Small intestine (tissue), 16 donors: Measurements from ENCODE around the gene MAN2A1. TPM values are rescaled to one million over a fixed set of nuclear protein-coding genes. Genes with fewer than 3 reads are reported as not detected.
A peak's percentile ranks its signal among the peaks of the same experiment; 100 is the strongest.

Source experiments
- DNase-seq, 2 donors: peaks; one replicate each; pipeline versions ENCODE4 v3.0.0 to v3.0.0-alpha.2; 2013
- FAIRE-seq: peaks from 2 replicates; lab custom pipeline; 2012; peaks lifted over from hg19 to GRCh38; lab: Jason Lieb, UNC
- H3K27ac ChIP-seq, 3 donors: one replicate each; pipeline ENCODE4 v1.5.1; 2013; ENCODE audit warnings: low read length in 2 of 3, mild to moderate bottlenecking in 2 of 3, control low read depth in 1 of 3, inconsistent platforms in 1 of 3, low read depth in 1 of 3, moderate library complexity in 1 of 3
- H3K27me3 ChIP-seq, 3 donors: one replicate each; pipeline ENCODE4 v1.6.1; 2013; ENCODE audit warnings: low read length in 3 of 3, inconsistent platforms in 1 of 3; ENCODE audit not compliant: control insufficient read depth in 3 of 3, insufficient read depth in 3 of 3
- H3K36me3 ChIP-seq, 3 donors: one replicate each; pipeline ENCODE4 v1.6.1; 2013; ENCODE audit warnings: low read length in 3 of 3, inconsistent platforms in 1 of 3, low read depth in 1 of 3, mild to moderate bottlenecking in 1 of 3, moderate library complexity in 1 of 3; ENCODE audit not compliant: control insufficient read depth in 3 of 3, insufficient read depth in 2 of 3
- H3K4me1 ChIP-seq, 3 donors: one replicate each; pipeline ENCODE4 v1.6.1; 2013; ENCODE audit warnings: low read length in 2 of 3, inconsistent platforms in 1 of 3, low read depth in 1 of 3, mild to moderate bottlenecking in 1 of 3, moderate library complexity in 1 of 3; ENCODE audit not compliant: control insufficient read depth in 3 of 3, insufficient read depth in 2 of 3
- H3K4me3 ChIP-seq, 3 donors: one replicate each; pipeline ENCODE4 v1.5.1; 2013; ENCODE audit warnings: low read length in 3 of 3, control low read depth in 1 of 3, inconsistent platforms in 1 of 3, low read depth in 1 of 3, mild to moderate bottlenecking in 1 of 3, moderate library complexity in 1 of 3
- H3K9me3 ChIP-seq, 2 donors: one replicate each; pipeline ENCODE4 v1.6.1; 2013; ENCODE audit warnings: low read depth in 1 of 2, low read length in 1 of 2; ENCODE audit not compliant: control insufficient read depth in 2 of 2, insufficient read depth in 1 of 2
- WGBS, 3 donors: extraction: QIAGEN DNeasy Blood & Tissue Kit; methylation state at CpG; one replicate each; pipeline ENCODE4 v1.1.7; 2013; 5-methylcytosine and 5-hydroxymethylcytosine counted together
- long read RNA-seq, 10 donors: transcript quantifications; one replicate each; lab custom pipeline, GENCODE V29; 2026
- polyA plus RNA-seq, 4 donors: library from polyadenylated mRNA; stranded (reverse) in 3 of 4; unstranded in 1 of 4; fragments of 200-250 nt in 3 of 4; fragments of 120-200 nt in 1 of 4; gene quantifications; one replicate each; pipeline versions ENCODE4 v1.2.1 to v1.2.3, GENCODE V29; 2013
- donor health status: healthy with polysubstance abuse.
- donor health status: control.
- donor health status: control.
- donor health status: Bipolar disorder and iron deficiency.
- donor health status: healthy.

MAN2A1 gene
- polyA plus RNA-seq: 100 to 1,000 TPM in 1 of 4 donors, 10 to 100 TPM in 3; 16.3 to 106 (median 21.7) TPM
- long read RNA-seq, donor 1, full-length matches to known transcripts: 13 of 76 reads
- long read RNA-seq, donor 1, partial matches to known transcripts: 63 of 76 reads
- long read RNA-seq, donor 1, other reads (novel, unspliced or antisense): 0 of 76 reads
- long read RNA-seq, donor 2, full-length matches to known transcripts: 6 of 6 reads
- long read RNA-seq, donor 2, partial matches to known transcripts: 0 of 6 reads
- long read RNA-seq, donor 2, other reads (novel, unspliced or antisense): 0 of 6 reads
- long read RNA-seq, donor 3, full-length matches to known transcripts: 6 of 18 reads
- long read RNA-seq, donor 3, partial matches to known transcripts: 12 of 18 reads
- long read RNA-seq, donor 3, other reads (novel, unspliced or antisense): 0 of 18 reads
- long read RNA-seq, donor 4: 0 reads
- long read RNA-seq, donor 5, partial matches to known transcripts: 0 of 1 reads
- long read RNA-seq, donor 5, other reads (novel, unspliced or antisense): 0 of 1 reads
- long read RNA-seq, donor 6, full-length matches to known transcripts: 7 of 7 reads
- long read RNA-seq, donor 6, partial matches to known transcripts: 0 of 7 reads
- long read RNA-seq, donor 6, other reads (novel, unspliced or antisense): 0 of 7 reads
- long read RNA-seq, donor 7, full-length matches to known transcripts: 1 of 1 reads
- long read RNA-seq, donor 7, partial matches to known transcripts: 0 of 1 reads
- long read RNA-seq, donor 7, other reads (novel, unspliced or antisense): 0 of 1 reads
- long read RNA-seq, donor 8: 0 reads
- long read RNA-seq, donor 9, full-length matches to known transcripts: 3 of 3 reads
- long read RNA-seq, donor 9, partial matches to known transcripts: 0 of 3 reads
- long read RNA-seq, donor 9, other reads (novel, unspliced or antisense): 0 of 3 reads
- long read RNA-seq, donor 10, full-length matches to known transcripts: 10 of 19 reads
- long read RNA-seq, donor 10, partial matches to known transcripts: 9 of 19 reads
- long read RNA-seq, donor 10, other reads (novel, unspliced or antisense): 0 of 19 reads

- 0% methylated on average over 22 to 58 of the region's 58 CpGs for WGBS, 3 donors
- Histone ChIP-seq H3K4me3 (peak within 1 kb of the TSS; percentile 91 to 97 (median 93)), H3K4me1 (peaks cover 9 to 20% (median 15%) of the 10 kb centered on the region in 3 donors), H3K9me3 (peaks cover 0 to 12% of the 10 kb centered on the region in 2 donors), H3K27ac (peak within 1 kb of the TSS; percentile 91 to 99 (median 99)), H3K27me3 (no peaks in the 10 kb centered on the region), H3K36me3 (no peaks in the 10 kb centered on the region)
- DNase-seq (peak; percentile 87 to 92), FAIRE-seq (no peak)
Observed at GRCh38 chr5:109689740-109690241, at the start of gene MAN2A1. Gene MAN2A1 (plus strand): TSS chr5:109689927. CDS start chr5:109690418, 491 bp downstream.

- no peaks in the 10 kb centered on the region for H3K36me3 ChIP-seq
- H3K4me1 ChIP-seq: no peaks in the 10 kb centered on the region
- no peak for DNase-seq
- H3K27me3 ChIP-seq: no peaks in the 10 kb centered on the region
- H3K27ac ChIP-seq: no peak overlapping the region
- WGBS, 3 donors: 86 to 90% (median 87%) methylated on average over 4 of the region's 4 CpGs
- no peaks in the 10 kb centered on the region for H3K9me3 ChIP-seq
- H3K4me3 ChIP-seq: no peak overlapping the region
- FAIRE-seq: no peak
Observed at GRCh38 chr5:109640976-109641375, 48.8 kb upstream of the MAN2A1 start.

- Histone ChIP-seq H3K4me1 (no peaks in the 10 kb centered on the region), H3K4me3 (no peak overlapping the region), H3K27ac (no peak overlapping the region), H3K36me3 (no peaks in the 10 kb centered on the region), H3K27me3 (no peaks in the 10 kb centered on the region), H3K9me3 (no peaks in the 10 kb centered on the region)
- 87 to 88% (median 87%) methylated on average over 4 of the region's 4 CpGs for WGBS, 3 donors
- DNase-seq: no peak
- no peak for FAIRE-seq
Observed at GRCh38 chr5:109643791-109644350, 45.9 kb upstream of the MAN2A1 start.

GRCh38 chr5:109644829-109645228 lies 44.9 kb upstream of the MAN2A1 start:
- H3K27me3 ChIP-seq: no peaks in the 10 kb centered on the region
- FAIRE-seq (no peak), DNase-seq (no peak)
- WGBS, 3 donors: 78 to 90% (median 82%) methylated on average over 7 of the region's 7 CpGs
- H3K27ac ChIP-seq: no peak overlapping the region
- no peaks in the 10 kb centered on the region for H3K4me1 ChIP-seq
- H3K9me3 ChIP-seq: no peaks in the 10 kb centered on the region
- H3K4me3 ChIP-seq: no peak overlapping the region
- H3K36me3 ChIP-seq: no peaks in the 10 kb centered on the region

GRCh38 chr5:109645707-109646192 lies 44.0 kb upstream of the MAN2A1 start:
- Histone ChIP-seq H3K36me3 (no peaks in the 10 kb centered on the region), H3K4me1 (no peaks in the 10 kb centered on the region), H3K9me3 (no peaks in the 10 kb centered on the region), H3K27ac (no peak overlapping the region), H3K4me3 (no peak overlapping the region), H3K27me3 (no peaks in the 10 kb centered on the region)
- WGBS, 3 donors: 39 to 48% (median 44%) methylated on average over 2 of the region's 2 CpGs
- FAIRE-seq (no peak), DNase-seq (no peak)

- H3K27ac ChIP-seq: no peak overlapping the region
- 51 to 75% (median 67%) methylated on average over 4 of the region's 4 CpGs for WGBS, 3 donors
- no peak overlapping the region for H3K4me3 ChIP-seq
- no peaks in the 10 kb centered on the region for H3K9me3 ChIP-seq
- H3K4me1 ChIP-seq: no peaks in the 10 kb centered on the region
- H3K36me3 ChIP-seq: no peaks in the 10 kb centered on the region
- H3K27me3 ChIP-seq: no peaks in the 10 kb centered on the region
- FAIRE-seq (no peak), DNase-seq (no peak)
Observed at GRCh38 chr5:109649318-109649717, 40.4 kb upstream of the MAN2A1 start.

GRCh38 chr5:109650493-109650892 lies 39.2 kb upstream of the MAN2A1 start:
- no peaks in the 10 kb centered on the region for H3K36me3 ChIP-seq
- no peak for FAIRE-seq
- WGBS, 3 donors: 36 to 57% (median 39%) methylated on average over 4 of the region's 4 CpGs

More at GRCh38 chr5:109650493-109650892, 39.2 kb upstream of the MAN2A1 start:
- Histone ChIP-seq H3K4me1 (no peaks in the 10 kb centered on the region), H3K4me3 (no peak overlapping the region), H3K9me3 (no peaks in the 10 kb centered on the region), H3K27me3 (no peaks in the 10 kb centered on the region), H3K27ac (no peak overlapping the region)
- peak in 1 of 2 donors; percentile 37 for DNase-seq
